Stimulated activated CD4-positive, alpha-beta T cell treated with anti-CD3 and anti-CD28 coated beads, Interleukin-15, amount 100 ng/mL, for 48 hours (primary cell): ENCODE results near the gene TMEM269.

Experiments
- DNase-seq, 2 donors: peaks; one replicate each; pipeline ENCODE4 v3.0.0-alpha.2; 2020; ENCODE audit warnings: low read depth in 2 of 2

Gene TMEM269

DNA sequence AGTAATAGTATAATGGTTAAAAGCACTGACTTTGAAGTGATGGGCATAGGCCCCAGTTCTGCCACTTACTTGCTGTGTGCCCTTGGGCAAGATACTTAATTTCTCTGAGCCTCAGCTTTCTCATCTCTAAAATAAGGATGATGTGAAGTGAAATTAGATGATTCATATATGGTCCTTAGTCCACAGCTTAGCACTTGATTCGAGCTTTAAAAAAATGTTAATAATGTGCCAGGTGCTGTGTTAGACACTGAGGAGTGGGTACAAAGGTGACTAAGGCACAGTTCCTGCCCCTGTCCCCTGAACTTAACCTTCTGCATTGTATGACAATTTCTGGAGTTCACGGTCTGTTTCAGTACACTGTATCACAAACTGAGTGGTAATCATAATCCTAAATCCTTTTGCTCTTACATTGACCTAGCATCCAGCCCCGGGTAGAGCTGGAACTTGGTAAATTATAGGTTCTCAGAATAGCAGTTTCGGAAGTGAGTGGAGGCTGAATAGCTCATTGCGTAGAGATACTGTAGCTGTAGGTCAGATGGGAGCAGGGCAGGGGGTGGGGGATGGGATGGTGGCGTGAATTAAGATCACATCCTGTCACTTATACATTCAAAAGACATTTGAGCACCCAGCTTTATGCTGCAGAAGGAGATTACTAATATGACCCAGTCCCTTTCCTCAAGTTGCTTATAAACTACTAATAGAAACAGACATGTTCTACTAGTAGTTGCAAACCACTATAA, 63.1 kb downstream of the TMEM269 start:
- no peak for DNase-seq

GRCh38 chr1:42848823-42849537, 64.2 kb downstream of the TMEM269 start:
- no peak for DNase-seq

DNA sequence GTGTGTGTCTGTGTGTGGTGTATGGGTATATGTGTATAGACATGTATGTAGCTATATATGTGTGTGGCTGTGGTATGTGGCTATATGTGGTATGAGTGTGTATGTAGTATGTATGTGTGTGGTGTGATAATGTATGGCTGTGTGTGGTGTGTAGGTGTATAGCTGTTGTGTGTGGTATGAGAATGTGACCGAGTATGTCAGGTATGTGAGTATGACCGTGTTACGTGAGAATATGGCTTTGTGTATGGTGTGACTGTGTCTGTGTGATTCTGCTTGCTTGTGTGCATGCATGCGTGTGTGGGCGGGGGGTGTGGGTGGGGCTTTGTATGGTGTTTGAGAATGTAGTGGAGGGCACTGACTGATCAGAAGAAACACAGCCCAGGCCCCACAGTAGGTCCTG, 65.2 kb downstream of the TMEM269 start:
- no peak for DNase-seq
